ENCODE data around the gene MRPL27.
"Not testable (repeated sequence)": the region's sequence is repeated elsewhere in the genome, so short reads cannot be mapped to it uniquely, and the experiment has no call there.

Gene MRPL27

GRCh38 chr17:50339381-50339780 lies 33.6 kb downstream of the MRPL27 start:
- Histone ChIP-seq H3K9me3 (ENCODE audit: control insufficient read depth, insufficient read depth, low read length) (0 out of 2 replicates have a peak, but pooled peaks cover 5% of the 10 kb centered on the region), H3K9ac (ENCODE audit: low read depth, low read length) (no peak overlapping the region), H3K36me3 (ENCODE audit: control insufficient read depth, insufficient read depth, low read length) (no peaks in the 10 kb centered on the region), H3K27me3 (ENCODE audit: control insufficient read depth, insufficient read depth, low read length) (peaks cover 1% of the 10 kb centered on the region; the same call in 1 of the 2 replicates), H3K27ac (ENCODE audit: low read depth, low read length) (no peak overlapping the region), H3K4me1 (ENCODE audit: control insufficient read depth, insufficient read depth, low read length) (no peaks in the 10 kb centered on the region), H3K4me3 (ENCODE audit: low read depth, low read length) (no peak overlapping the region)

- H3K27ac ChIP-seq (ENCODE audit: low read depth, low read length) = no peak overlapping the region
- H3K9ac ChIP-seq (ENCODE audit: low read depth, low read length) = no peak overlapping the region
- 0 out of 2 replicates have a peak, but pooled peaks cover 5% of the 10 kb centered on the region for H3K9me3 ChIP-seq (ENCODE audit: control insufficient read depth, insufficient read depth, low read length)
- H3K36me3 ChIP-seq (ENCODE audit: control insufficient read depth, insufficient read depth, low read length) = no peaks in the 10 kb centered on the region
- no peaks in the 10 kb centered on the region for H3K27me3 ChIP-seq (ENCODE audit: control insufficient read depth, insufficient read depth, low read length)
- no peak overlapping the region for H3K4me3 ChIP-seq (ENCODE audit: low read depth, low read length)
- H3K4me1 ChIP-seq (ENCODE audit: control insufficient read depth, insufficient read depth, low read length) = no peaks in the 10 kb centered on the region
These were observed 34.3 kb downstream of the MRPL27 start for GRCh38 chr17:50338645-50339044.

GRCh38 chr17:50337956-50338355 lies 35.0 kb downstream of the MRPL27 start:
- no peaks in the 10 kb centered on the region for H3K36me3 ChIP-seq (ENCODE audit: control insufficient read depth, insufficient read depth, low read length)
- no peak overlapping the region for H3K27ac ChIP-seq (ENCODE audit: low read depth, low read length)
- no peak overlapping the region for H3K4me3 ChIP-seq (ENCODE audit: low read depth, low read length)
- no peaks in the 10 kb centered on the region for H3K27me3 ChIP-seq (ENCODE audit: control insufficient read depth, insufficient read depth, low read length)
- no peak overlapping the region for H3K9ac ChIP-seq (ENCODE audit: low read depth, low read length)
- H3K9me3 ChIP-seq (ENCODE audit: control insufficient read depth, insufficient read depth, low read length) = 0 out of 2 replicates have a peak, but pooled peaks cover 5% of the 10 kb centered on the region
- no peaks in the 10 kb centered on the region for H3K4me1 ChIP-seq (ENCODE audit: control insufficient read depth, insufficient read depth, low read length)

DNA sequence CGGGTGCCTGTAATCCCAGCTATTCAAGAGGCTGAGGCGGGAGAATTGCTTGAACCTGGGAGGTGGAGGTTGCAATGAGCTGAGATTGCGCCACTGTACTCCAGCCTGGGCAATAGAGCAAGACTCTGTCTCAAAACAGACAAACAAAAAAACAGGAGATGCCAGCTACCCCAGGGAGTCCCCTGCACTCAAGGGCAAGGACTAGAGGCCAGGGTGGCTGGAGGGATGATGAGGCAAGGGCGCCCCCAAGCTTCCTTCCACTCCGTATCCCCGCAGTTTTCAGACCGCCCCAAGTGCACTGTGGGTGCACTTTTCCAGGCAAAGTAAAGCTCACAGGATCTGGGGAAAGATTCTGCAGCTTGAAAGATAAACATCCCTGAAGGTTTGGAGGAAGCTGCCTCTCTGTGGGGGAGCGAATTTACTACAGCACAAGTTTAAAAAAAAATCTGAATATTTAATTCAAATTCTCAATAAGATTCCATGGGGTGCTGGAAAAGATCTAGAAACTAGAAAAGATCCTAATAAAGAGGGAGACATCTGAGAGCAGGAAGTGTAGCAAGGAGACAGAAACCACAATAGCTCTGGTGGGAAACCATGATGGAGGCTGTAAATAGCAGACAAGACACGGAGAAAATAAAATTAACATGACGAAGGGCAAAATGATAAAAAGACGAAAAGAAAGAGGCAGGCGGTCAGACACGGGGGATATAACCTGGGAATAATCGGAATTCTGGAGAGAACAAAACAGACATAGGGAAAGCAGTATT lies 39.5 kb downstream of the MRPL27 start:
- not testable (repeated sequence) for H3K27ac ChIP-seq (ENCODE audit: low read depth, low read length); H3K27me3 ChIP-seq (ENCODE audit: control insufficient read depth, insufficient read depth, low read length); H3K36me3 ChIP-seq (ENCODE audit: control insufficient read depth, insufficient read depth, low read length); H3K4me1 ChIP-seq (ENCODE audit: control insufficient read depth, insufficient read depth, low read length); H3K9ac ChIP-seq (ENCODE audit: low read depth, low read length); H3K9me3 ChIP-seq (ENCODE audit: control insufficient read depth, insufficient read depth, low read length); H3K4me3 ChIP-seq (ENCODE audit: low read depth, low read length)

- Histone ChIP-seq H3K9me3 (ENCODE audit: control insufficient read depth, insufficient read depth, low read length) (no peaks in the 10 kb centered on the region), H3K9ac (ENCODE audit: low read depth, low read length) (no peak overlapping the region), H3K4me3 (ENCODE audit: low read depth, low read length) (no peak overlapping the region), H3K27me3 (ENCODE audit: control insufficient read depth, insufficient read depth, low read length) (no peaks in the 10 kb centered on the region), H3K4me1 (ENCODE audit: control insufficient read depth, insufficient read depth, low read length) (no peaks in the 10 kb centered on the region), H3K36me3 (ENCODE audit: control insufficient read depth, insufficient read depth, low read length) (no peaks in the 10 kb centered on the region), H3K27ac (ENCODE audit: low read depth, low read length) (no peak overlapping the region)
These were observed 40.8 kb downstream of the MRPL27 start for GRCh38 chr17:50332196-50332595.

DNA sequence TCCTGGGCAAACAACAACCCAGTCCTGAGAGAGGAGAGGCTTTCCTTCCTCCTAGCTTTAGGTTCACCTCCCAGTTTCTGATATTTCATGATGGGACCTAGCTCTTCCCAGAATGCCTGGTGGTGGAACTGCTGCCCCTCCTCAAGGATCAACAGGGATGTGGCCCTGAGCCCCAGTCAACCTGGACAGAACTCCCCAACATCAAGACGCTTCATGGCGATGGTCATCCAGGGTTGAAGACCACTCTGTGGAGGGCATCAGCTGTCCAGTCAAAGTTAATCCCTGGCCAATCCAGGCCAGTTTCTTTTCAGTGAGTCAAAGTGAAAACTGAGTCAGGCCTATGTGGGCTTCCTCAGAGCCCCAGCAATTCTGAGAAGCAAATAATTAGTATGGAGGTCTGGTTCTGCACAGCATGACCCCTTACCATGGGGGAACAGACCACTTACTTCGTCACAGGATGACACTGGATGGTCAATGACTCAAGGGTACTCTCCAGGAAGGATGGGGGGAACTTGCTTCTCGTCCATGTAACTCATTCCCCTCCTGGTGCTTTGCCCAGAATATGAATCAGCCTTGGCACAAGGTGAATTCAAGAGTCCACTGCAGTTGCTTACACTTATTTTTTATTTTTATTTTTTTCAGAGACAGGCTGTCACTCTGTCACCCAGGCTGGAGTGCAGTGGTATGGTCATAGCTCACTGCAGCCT lies 41.7 kb downstream of the MRPL27 start:
- Histone ChIP-seq H3K4me3 (ENCODE audit: low read depth, low read length) (no peak overlapping the region), H3K4me1 (ENCODE audit: control insufficient read depth, insufficient read depth, low read length) (no peaks in the 10 kb centered on the region), H3K27me3 (ENCODE audit: control insufficient read depth, insufficient read depth, low read length) (no peaks in the 10 kb centered on the region), H3K27ac (ENCODE audit: low read depth, low read length) (no peak overlapping the region), H3K9ac (ENCODE audit: low read depth, low read length) (no peak overlapping the region), H3K9me3 (ENCODE audit: control insufficient read depth, insufficient read depth, low read length) (no peaks in the 10 kb centered on the region), H3K36me3 (ENCODE audit: control insufficient read depth, insufficient read depth, low read length) (no peaks in the 10 kb centered on the region)

DNA sequence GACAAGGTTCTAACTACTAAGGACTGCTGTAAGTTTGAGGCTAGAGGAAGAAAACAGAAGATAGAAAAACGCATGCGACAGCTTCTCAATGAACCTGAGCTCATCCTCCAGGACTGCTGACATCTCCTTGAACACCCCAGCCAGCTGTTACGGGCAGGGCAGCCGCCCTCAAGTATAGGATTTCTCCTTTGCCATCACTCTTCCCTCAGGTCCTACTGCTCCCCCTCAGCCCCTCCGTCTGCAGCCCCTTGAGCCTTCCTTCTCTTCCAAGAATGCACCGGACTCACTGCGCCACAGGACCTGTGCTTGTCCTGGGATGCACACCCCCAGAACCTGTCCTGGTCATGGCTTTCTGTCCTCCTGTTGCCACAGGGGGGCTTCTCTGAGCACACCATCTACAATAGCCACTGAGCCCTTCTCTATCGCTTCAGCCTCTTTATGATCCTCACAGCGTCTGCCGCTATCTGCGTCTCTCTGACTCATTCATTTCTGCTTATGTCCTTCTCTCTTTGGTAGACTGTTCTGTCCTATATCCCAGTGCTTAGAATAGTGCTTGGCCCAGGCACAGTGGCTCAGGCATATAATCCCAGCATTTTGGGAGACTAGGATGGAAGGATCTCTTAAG lies 42.7 kb downstream of the MRPL27 start:
- no peak overlapping the region for H3K27ac ChIP-seq (ENCODE audit: low read depth, low read length)
- H3K4me3 ChIP-seq (ENCODE audit: low read depth, low read length) = no peak overlapping the region
- no peaks in the 10 kb centered on the region for H3K9me3 ChIP-seq (ENCODE audit: control insufficient read depth, insufficient read depth, low read length)
- no peaks in the 10 kb centered on the region for H3K4me1 ChIP-seq (ENCODE audit: control insufficient read depth, insufficient read depth, low read length)
- H3K27me3 ChIP-seq (ENCODE audit: control insufficient read depth, insufficient read depth, low read length) = no peaks in the 10 kb centered on the region
- no peaks in the 10 kb centered on the region for H3K36me3 ChIP-seq (ENCODE audit: control insufficient read depth, insufficient read depth, low read length)
- no peak overlapping the region for H3K9ac ChIP-seq (ENCODE audit: low read depth, low read length)

DNA sequence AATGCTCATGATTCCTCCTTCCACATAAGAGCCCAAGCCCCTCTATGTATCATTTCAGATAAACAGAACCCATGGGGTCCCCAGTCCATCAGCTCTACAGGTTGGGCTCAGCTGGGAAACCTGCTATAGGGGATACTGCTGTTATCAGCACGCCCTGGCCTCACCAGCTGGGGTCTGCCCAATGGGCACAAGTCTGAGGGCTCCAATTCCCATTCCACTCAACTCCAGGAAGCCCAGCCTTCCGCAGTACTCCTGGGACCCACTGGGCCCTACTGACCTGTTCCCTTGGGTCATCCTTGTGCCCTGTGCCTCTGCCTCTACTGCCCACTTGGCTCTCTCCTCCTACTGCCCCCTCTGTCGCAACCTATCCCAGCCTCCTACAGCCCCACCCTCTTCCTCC lies 43.3 kb downstream of the MRPL27 start:
- Histone ChIP-seq H3K4me1 (ENCODE audit: control insufficient read depth, insufficient read depth, low read length) (no peaks in the 10 kb centered on the region), H3K27ac (ENCODE audit: low read depth, low read length) (no peak overlapping the region), H3K4me3 (ENCODE audit: low read depth, low read length) (no peak overlapping the region), H3K27me3 (ENCODE audit: control insufficient read depth, insufficient read depth, low read length) (no peaks in the 10 kb centered on the region), H3K9me3 (ENCODE audit: control insufficient read depth, insufficient read depth, low read length) (no peaks in the 10 kb centered on the region), H3K36me3 (ENCODE audit: control insufficient read depth, insufficient read depth, low read length) (no peaks in the 10 kb centered on the region), H3K9ac (ENCODE audit: low read depth, low read length) (no peak overlapping the region)

GRCh38 chr17:50328363-50329325 lies 44.3 kb downstream of the MRPL27 start:
- H3K9me3 ChIP-seq (ENCODE audit: control insufficient read depth, insufficient read depth, low read length) = no peaks in the 10 kb centered on the region
- H3K9ac ChIP-seq (ENCODE audit: low read depth, low read length) = no peak overlapping the region
- no peaks in the 10 kb centered on the region for H3K36me3 ChIP-seq (ENCODE audit: control insufficient read depth, insufficient read depth, low read length)
- no peak overlapping the region for H3K4me3 ChIP-seq (ENCODE audit: low read depth, low read length)
- no peaks in the 10 kb centered on the region for H3K4me1 ChIP-seq (ENCODE audit: control insufficient read depth, insufficient read depth, low read length)
- H3K27me3 ChIP-seq (ENCODE audit: control insufficient read depth, insufficient read depth, low read length) = no peaks in the 10 kb centered on the region
- H3K27ac ChIP-seq (ENCODE audit: low read depth, low read length) = no peak overlapping the region

DNA sequence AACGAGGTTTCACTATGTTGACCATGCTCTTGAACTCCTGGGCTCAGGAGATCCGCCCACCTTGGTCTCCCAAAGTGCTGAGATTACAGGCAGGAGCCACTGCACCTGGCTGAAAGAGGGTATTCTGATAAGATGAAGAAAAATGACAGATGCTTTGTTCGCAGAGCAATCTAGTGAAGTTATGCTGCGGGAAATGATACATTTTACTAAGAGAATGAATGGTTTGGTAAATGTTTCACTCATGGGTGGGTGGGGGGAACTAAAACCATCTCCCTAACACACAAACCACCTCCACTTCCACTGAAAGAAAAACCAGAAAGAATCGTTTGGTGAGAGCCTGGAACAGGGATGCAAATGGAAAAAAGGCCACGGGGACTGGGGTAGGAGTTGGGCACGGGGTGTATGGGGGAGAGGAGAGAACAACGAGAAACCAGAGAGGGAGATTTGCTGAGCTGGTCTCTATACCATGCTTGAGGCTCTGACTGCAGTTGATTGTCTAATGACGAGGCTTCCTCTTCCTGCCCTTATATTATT lies 46.1 kb downstream of the MRPL27 start:
- no peaks in the 10 kb centered on the region for H3K4me1 ChIP-seq (ENCODE audit: control insufficient read depth, insufficient read depth, low read length)
- H3K9me3 ChIP-seq (ENCODE audit: control insufficient read depth, insufficient read depth, low read length) = no peaks in the 10 kb centered on the region
- no peaks in the 10 kb centered on the region for H3K36me3 ChIP-seq (ENCODE audit: control insufficient read depth, insufficient read depth, low read length)
- no peaks in the 10 kb centered on the region for H3K27me3 ChIP-seq (ENCODE audit: control insufficient read depth, insufficient read depth, low read length)
- no peak overlapping the region for H3K9ac ChIP-seq (ENCODE audit: low read depth, low read length)
- no peak overlapping the region for H3K4me3 ChIP-seq (ENCODE audit: low read depth, low read length)
- H3K27ac ChIP-seq (ENCODE audit: low read depth, low read length) = no peak overlapping the region
